H1 (cell line): ENCODE data around the gene RAB40C. TPM values are rescaled to one million over a fixed set of nuclear protein-coding genes. Genes with fewer than 3 reads are reported as not detected.

Experiments
- BCL11A ChIP-seq, 2 experiments: IDR thresholded peaks; one replicate each; pipeline ENCODE4 v1.6.1; 2011; ENCODE audit warnings: low read depth in 2 of 2, low read length in 2 of 2, mild to moderate bottlenecking in 2 of 2
- CHD2 ChIP-seq: IDR thresholded peaks from 2 replicates; pipeline ENCODE4 v1.6.1; 2012; ENCODE audit warnings: low read length, improper control_type of control experiment
- EP300 ChIP-seq, 2 experiments: IDR thresholded peaks; 1 replicate in 1 of 2; 2 replicates in 1 of 2; pipeline ENCODE4 v1.6.1; 2011 to 2012; ENCODE audit warnings: low read depth in 2 of 2, low read length in 2 of 2, mild to moderate bottlenecking in 2 of 2, borderline replicate concordance in 1 of 2, inconsistent platforms in 1 of 2, moderate library complexity in 1 of 2
- GTF2F1 ChIP-seq: IDR thresholded peaks from 2 replicates; pipeline ENCODE4 v1.6.1; 2012; ENCODE audit warnings: low read depth, low read length, improper control_type of control experiment, borderline replicate concordance
- NANOG ChIP-seq: IDR thresholded peaks from 2 replicates; pipeline ENCODE4 v1.6.1; 2011; ENCODE audit warnings: low read length, low read depth, mild to moderate bottlenecking, inconsistent platforms; ENCODE audit not compliant: insufficient read depth, poor library complexity, severe bottlenecking
- SAP30 ChIP-seq: fragments of 300-600 bp; sonication (generic); IDR thresholded peaks from 2 replicates; pipeline ENCODE4 v1.7.1; 2012; ENCODE audit warnings: low read length, moderate library complexity, mild to moderate bottlenecking, inconsistent platforms; ENCODE audit not compliant: insufficient read depth, insufficient replicate concordance
- SP1 ChIP-seq: IDR thresholded peaks from 2 replicates; pipeline ENCODE4 v1.6.1; 2011; ENCODE audit warnings: low read depth, low read length
- SP2 ChIP-seq: IDR thresholded peaks from 2 replicates; pipeline ENCODE4 v1.6.1; 2012; ENCODE audit warnings: mild to moderate bottlenecking, low read length, inconsistent platforms
- TEAD4 ChIP-seq: IDR thresholded peaks from 2 replicates; pipeline ENCODE4 v1.6.1; 2012; ENCODE audit warnings: low read depth, low read length, inconsistent platforms, mixed read lengths
- ZNF274 ChIP-seq: IDR thresholded peaks from 2 replicates; pipeline ENCODE4 v1.7.0; 2012; ENCODE audit warnings: low read length, borderline replicate concordance; ENCODE audit errors: extremely low read depth
- polyA plus RNA-seq, 7 experiments: library from polyadenylated mRNA; depleted of rRNA in 3 of 7; stranded (reverse) in 5 of 7; unstranded in 2 of 7; fragments of >200 nt in 5 of 7; fragments of 200-250 nt in 2 of 7; gene quantifications; 1 replicate in 5 of 7; 2 replicates in 1 of 7; 4 replicates in 1 of 7; pipeline versions ENCODE4 v1.2.1 to v1.2.3, GENCODE V29; 2011 to 2013; ENCODE audit warnings: missing spikeins in 2 of 7, mixed read lengths in 2 of 7
- total RNA-seq: library from RNA; stranded (reverse); fragmentation: NEBNext Ultra II Directional; extraction: Animal tissue kit (Norgen Biotek cat#: 25700); gene quantifications from 2 replicates; pipeline ENCODE4 v1.2.1, GENCODE V29; 2021
- TF ChIP-seq, protein P1 (sequence below): fragments of 300-600 bp; sonication (generic); IDR thresholded peaks from 2 replicates; pipeline ENCODE4 v1.7.1; 2012; ENCODE audit warnings: low read length, moderate library complexity, mild to moderate bottlenecking, inconsistent platforms; ENCODE audit not compliant: insufficient replicate concordance

RAB40C gene
- total and polyA plus RNA-seq, 2 of the 8 experiments (the other 6 are each of a cell fraction or from before 2014, with no cell fraction given): 13.9 to 15.6 TPM

DNA sequence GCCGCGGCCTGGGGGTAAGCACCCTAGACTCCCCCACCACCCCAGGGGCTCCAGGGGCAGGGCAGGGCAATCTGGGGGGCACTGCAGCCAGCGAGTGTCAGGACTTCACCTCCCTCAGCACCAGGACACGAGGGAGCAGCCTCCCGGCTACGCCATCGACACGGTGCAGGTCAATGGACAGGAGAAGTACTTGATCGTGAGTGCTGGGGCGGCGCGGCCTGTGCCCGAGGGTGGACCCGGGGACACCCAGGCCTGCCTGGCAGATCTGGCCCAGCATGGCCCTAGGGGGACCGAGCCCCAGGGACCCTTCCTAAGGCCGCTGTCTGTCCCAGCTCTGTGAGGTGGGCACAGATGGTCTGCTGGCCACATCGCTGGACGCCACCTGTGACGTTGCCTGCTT lies 82.5 kb downstream of the RAB40C start (continued):
- TF ChIP-seq, protein P1, sequence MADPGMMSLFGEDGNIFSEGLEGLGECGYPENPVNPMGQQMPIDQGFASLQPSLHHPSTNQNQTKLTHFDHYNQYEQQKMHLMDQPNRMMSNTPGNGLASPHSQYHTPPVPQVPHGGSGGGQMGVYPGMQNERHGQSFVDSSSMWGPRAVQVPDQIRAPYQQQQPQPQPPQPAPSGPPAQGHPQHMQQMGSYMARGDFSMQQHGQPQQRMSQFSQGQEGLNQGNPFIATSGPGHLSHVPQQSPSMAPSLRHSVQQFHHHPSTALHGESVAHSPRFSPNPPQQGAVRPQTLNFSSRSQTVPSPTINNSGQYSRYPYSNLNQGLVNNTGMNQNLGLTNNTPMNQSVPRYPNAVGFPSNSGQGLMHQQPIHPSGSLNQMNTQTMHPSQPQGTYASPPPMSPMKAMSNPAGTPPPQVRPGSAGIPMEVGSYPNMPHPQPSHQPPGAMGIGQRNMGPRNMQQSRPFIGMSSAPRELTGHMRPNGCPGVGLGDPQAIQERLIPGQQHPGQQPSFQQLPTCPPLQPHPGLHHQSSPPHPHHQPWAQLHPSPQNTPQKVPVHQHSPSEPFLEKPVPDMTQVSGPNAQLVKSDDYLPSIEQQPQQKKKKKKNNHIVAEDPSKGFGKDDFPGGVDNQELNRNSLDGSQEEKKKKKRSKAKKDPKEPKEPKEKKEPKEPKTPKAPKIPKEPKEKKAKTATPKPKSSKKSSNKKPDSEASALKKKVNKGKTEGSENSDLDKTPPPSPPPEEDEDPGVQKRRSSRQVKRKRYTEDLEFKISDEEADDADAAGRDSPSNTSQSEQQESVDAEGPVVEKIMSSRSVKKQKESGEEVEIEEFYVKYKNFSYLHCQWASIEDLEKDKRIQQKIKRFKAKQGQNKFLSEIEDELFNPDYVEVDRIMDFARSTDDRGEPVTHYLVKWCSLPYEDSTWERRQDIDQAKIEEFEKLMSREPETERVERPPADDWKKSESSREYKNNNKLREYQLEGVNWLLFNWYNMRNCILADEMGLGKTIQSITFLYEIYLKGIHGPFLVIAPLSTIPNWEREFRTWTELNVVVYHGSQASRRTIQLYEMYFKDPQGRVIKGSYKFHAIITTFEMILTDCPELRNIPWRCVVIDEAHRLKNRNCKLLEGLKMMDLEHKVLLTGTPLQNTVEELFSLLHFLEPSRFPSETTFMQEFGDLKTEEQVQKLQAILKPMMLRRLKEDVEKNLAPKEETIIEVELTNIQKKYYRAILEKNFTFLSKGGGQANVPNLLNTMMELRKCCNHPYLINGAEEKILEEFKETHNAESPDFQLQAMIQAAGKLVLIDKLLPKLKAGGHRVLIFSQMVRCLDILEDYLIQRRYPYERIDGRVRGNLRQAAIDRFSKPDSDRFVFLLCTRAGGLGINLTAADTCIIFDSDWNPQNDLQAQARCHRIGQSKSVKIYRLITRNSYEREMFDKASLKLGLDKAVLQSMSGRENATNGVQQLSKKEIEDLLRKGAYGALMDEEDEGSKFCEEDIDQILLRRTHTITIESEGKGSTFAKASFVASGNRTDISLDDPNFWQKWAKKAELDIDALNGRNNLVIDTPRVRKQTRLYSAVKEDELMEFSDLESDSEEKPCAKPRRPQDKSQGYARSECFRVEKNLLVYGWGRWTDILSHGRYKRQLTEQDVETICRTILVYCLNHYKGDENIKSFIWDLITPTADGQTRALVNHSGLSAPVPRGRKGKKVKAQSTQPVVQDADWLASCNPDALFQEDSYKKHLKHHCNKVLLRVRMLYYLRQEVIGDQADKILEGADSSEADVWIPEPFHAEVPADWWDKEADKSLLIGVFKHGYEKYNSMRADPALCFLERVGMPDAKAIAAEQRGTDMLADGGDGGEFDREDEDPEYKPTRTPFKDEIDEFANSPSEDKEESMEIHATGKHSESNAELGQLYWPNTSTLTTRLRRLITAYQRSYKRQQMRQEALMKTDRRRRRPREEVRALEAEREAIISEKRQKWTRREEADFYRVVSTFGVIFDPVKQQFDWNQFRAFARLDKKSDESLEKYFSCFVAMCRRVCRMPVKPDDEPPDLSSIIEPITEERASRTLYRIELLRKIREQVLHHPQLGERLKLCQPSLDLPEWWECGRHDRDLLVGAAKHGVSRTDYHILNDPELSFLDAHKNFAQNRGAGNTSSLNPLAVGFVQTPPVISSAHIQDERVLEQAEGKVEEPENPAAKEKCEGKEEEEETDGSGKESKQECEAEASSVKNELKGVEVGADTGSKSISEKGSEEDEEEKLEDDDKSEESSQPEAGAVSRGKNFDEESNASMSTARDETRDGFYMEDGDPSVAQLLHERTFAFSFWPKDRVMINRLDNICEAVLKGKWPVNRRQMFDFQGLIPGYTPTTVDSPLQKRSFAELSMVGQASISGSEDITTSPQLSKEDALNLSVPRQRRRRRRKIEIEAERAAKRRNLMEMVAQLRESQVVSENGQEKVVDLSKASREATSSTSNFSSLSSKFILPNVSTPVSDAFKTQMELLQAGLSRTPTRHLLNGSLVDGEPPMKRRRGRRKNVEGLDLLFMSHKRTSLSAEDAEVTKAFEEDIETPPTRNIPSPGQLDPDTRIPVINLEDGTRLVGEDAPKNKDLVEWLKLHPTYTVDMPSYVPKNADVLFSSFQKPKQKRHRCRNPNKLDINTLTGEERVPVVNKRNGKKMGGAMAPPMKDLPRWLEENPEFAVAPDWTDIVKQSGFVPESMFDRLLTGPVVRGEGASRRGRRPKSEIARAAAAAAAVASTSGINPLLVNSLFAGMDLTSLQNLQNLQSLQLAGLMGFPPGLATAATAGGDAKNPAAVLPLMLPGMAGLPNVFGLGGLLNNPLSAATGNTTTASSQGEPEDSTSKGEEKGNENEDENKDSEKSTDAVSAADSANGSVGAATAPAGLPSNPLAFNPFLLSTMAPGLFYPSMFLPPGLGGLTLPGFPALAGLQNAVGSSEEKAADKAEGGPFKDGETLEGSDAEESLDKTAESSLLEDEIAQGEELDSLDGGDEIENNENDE: no peak
- TF ChIP-seq ZNF274: no peak
- no peak for TF ChIP-seq SP2
- no peak for TF ChIP-seq SAP30
- no peak for TF ChIP-seq NANOG
- TF ChIP-seq SP1: no peak
- no peak for TF ChIP-seq CHD2
- TF ChIP-seq BCL11A (IDR thresholded peaks at IDR 0.05; ENCODE audit: low read depth in 2 of 2, low read length in 2 of 2): no peak
- TF ChIP-seq GTF2F1: no peak
- TF ChIP-seq TEAD4: no peak
- TF ChIP-seq EP300 (IDR thresholded peaks at IDR 0.05; ENCODE audit: borderline replicate concordance in 1 of 2, low read depth in 2 of 2, low read length in 2 of 2): no peak
